T-helper 1 cell treated with Interleukin-12 subunit alpha and Interleukin-12 subunit beta and Interleukin-4 antibody, amounts not matched to agents 30 μg/mL and 1 μg/mL, for 36 hours (primary cell): ENCODE results near the gene MNX1.

Source experiments
- H3K27ac Mint-ChIP-seq: one replicate; pipeline ENCODE4 v1.8.0; 2021; ENCODE audit warnings: mild to moderate bottlenecking, mixed read lengths
- H3K27me3 Mint-ChIP-seq: one replicate; pipeline ENCODE4 v1.8.0; 2021; ENCODE audit warnings: low read depth, mixed read lengths
- H3K36me3 Mint-ChIP-seq: one replicate; pipeline ENCODE4 v1.8.0; 2021; ENCODE audit warnings: low read depth, mixed read lengths
- H3K4me1 Mint-ChIP-seq: one replicate; pipeline ENCODE4 v1.8.0; 2021; ENCODE audit warnings: low read depth, mixed read lengths
- H3K4me3 Mint-ChIP-seq: one replicate; pipeline ENCODE4 v1.8.0; 2021; ENCODE audit warnings: mild to moderate bottlenecking, moderate library complexity, mixed read lengths
- H3K9me3 Mint-ChIP-seq: one replicate; pipeline ENCODE4 v1.8.0; 2021; ENCODE audit warnings: mixed read lengths

MNX1 gene

DNA sequence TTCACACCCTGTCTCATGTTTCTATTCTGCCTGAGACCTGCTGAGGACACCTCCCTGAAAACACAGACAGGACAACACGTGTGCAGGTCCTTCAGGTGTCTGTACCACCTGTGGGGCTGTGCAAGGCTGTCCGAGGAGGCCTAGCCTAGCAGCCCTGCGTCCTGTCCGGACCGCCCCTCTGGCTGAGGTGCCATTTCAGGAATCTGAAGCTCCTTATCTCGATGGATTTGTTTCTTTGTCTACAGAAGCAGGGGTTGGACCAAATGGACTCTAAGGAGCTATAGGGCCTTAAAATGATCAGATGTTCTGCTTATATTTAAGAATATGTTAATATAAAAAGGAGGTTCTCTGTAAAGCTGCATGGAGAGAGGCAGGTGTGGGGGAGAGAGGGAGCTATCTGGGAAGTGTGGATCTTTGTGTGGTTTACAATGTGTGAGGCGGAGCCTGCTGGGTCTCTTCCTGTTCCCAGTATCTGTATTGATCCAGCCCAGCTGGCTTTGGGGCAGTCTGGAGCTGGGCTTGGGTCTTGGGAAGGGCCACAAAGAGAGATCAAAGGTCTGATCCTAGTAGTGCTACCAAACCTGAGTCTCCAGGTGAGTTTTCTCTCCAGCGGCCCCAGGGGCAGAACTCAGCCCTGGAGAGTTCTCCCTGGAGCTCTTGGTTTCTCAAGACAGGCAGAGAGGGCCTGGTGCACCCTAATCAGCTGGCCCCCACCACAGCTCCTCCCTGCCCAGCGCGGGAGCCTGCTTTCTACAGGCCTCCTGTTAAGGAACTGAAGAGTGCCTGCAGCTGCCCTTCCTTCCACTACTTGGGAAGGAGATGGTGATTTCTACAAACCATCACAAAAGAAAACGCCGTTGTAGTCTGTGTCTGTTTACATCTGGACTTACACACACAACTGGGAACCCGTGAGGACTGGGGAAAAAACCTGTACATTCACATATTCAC is 3.4 kb upstream of the MNX1 start:
- Mint-ChIP-seq H3K9me3 (no peaks in the 10 kb centered on the region), H3K27me3 (peaks cover 82% of the 10 kb centered on the region), H3K4me3 (no peak overlapping the region), H3K4me1 (peaks cover 16% of the 10 kb centered on the region), H3K36me3 (no peaks in the 10 kb centered on the region), H3K27ac (no peak overlapping the region)

GRCh38 chr7:157013101-157013500 is 2.6 kb upstream of the MNX1 start:
- no peak overlapping the region for H3K4me3 Mint-ChIP-seq
- no peak overlapping the region for H3K27ac Mint-ChIP-seq
- no peaks in the 10 kb centered on the region for H3K36me3 Mint-ChIP-seq
- H3K27me3 Mint-ChIP-seq = peaks cover 83% of the 10 kb centered on the region
- no peaks in the 10 kb centered on the region for H3K9me3 Mint-ChIP-seq
- peaks cover 16% of the 10 kb centered on the region for H3K4me1 Mint-ChIP-seq

GRCh38 chr7:157012113-157012547 is 1.7 kb upstream of the MNX1 start:
- Mint-ChIP-seq H3K4me3 (no peak overlapping the region), H3K36me3 (no peaks in the 10 kb centered on the region), H3K4me1 (peaks cover 16% of the 10 kb centered on the region), H3K27me3 (peaks cover 86% of the 10 kb centered on the region), H3K27ac (no peak overlapping the region), H3K9me3 (no peaks in the 10 kb centered on the region)

GRCh38 chr7:157011333-157012112 is 1.1 kb upstream of the MNX1 start:
- H3K4me1 Mint-ChIP-seq = peaks cover 13% of the 10 kb centered on the region
- peaks cover 86% of the 10 kb centered on the region for H3K27me3 Mint-ChIP-seq
- peak overlapping the region; percentile 0 for H3K27ac Mint-ChIP-seq
- H3K36me3 Mint-ChIP-seq = no peaks in the 10 kb centered on the region
- H3K9me3 Mint-ChIP-seq = no peaks in the 10 kb centered on the region
- H3K4me3 Mint-ChIP-seq = no peak overlapping the region

- H3K27ac Mint-ChIP-seq = no peak overlapping the region
- no peaks in the 10 kb centered on the region for H3K9me3 Mint-ChIP-seq
- H3K4me3 Mint-ChIP-seq = peak overlapping the region; percentile 31
- peaks cover 79% of the 10 kb centered on the region for H3K27me3 Mint-ChIP-seq
- no peaks in the 10 kb centered on the region for H3K36me3 Mint-ChIP-seq
- H3K4me1 Mint-ChIP-seq = peaks cover 6% of the 10 kb centered on the region
These were observed 480 bp downstream of the MNX1 start for GRCh38 chr7:157009778-157010587.

DNA sequence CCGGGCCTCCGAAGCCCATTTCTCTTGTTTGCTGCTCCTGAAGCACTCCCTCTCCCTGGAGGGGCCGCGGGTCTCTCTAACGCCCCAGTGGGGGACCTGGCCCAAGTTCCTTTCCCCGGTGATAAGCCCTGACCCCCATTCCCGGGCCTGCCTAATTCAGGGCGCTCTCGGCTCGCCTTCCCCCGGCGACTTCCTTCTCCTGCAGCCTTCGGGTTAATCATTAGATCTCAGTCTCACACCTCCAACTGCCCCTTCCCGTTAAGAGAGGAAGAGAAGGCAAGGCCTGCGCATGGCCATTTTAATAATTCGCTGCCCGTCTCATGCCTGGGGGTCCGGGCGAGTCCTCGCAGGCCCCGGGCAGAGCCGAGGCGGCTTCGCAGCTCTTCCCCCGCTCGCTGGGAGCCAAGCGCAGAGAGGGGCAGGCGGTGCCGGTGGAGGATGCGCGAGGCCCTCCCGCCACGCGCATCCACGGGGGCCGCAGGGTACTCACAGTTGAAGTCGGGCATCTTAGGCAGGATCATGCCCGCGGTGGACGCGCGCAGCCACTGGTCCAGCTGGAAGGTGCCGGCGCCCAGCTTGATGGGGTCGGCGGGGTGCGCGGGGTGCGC is 1.2 kb downstream of the MNX1 start:
- Mint-ChIP-seq H3K9me3 (no peaks in the 10 kb centered on the region), H3K4me1 (peaks cover 11% of the 10 kb centered on the region), H3K27me3 (peaks cover 80% of the 10 kb centered on the region), H3K4me3 (peak overlapping the region; percentile 31), H3K27ac (no peak overlapping the region), H3K36me3 (peaks cover 2% of the 10 kb centered on the region)

GRCh38 chr7:157008206-157009169 is 2.0 kb downstream of the MNX1 start:
- Mint-ChIP-seq H3K36me3 (peaks cover 2% of the 10 kb centered on the region), H3K4me1 (peaks cover 11% of the 10 kb centered on the region), H3K9me3 (no peaks in the 10 kb centered on the region), H3K4me3 (no peak overlapping the region), H3K27ac (no peak overlapping the region), H3K27me3 (peaks cover 80% of the 10 kb centered on the region)

- Mint-ChIP-seq H3K9me3 (no peaks in the 10 kb centered on the region), H3K27me3 (peaks cover 77% of the 10 kb centered on the region), H3K4me3 (no peak overlapping the region)
These were observed 2.9 kb downstream of the MNX1 start for GRCh38 chr7:157007470-157008066.

DNA sequence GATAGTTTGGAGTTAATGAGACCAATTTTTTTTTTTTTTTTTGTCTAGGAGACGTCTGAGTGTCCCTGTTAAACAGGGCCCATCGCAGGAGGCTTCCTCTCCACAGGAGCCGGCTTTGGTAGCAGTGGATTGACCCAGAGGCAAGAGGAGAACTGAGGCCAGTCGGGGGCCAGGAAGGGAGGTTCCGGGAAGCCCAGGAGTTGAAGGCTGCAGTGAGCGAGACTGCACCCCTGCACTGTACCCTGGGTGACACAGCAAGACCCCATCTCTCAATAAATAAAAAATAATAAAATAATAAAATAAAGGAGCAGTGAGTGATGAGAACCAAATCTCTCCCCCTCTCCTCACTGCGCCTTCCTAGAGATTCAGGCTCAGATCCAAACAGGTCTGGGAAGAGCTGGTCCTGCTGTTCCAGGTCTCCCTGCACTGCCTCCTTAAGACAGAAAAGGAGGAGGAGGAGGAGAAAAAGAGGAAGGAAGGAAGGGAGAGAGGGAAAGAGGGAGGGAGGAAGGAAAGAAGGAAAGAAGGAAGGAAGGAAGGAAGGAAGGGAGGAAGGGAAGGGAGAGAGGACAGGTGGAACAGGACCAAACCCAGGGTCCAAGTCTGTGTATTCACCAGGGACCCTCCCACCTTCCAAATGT is 3.5 kb downstream of the MNX1 start:
- peaks cover 76% of the 10 kb centered on the region for H3K27me3 Mint-ChIP-seq
- peaks cover 11% of the 10 kb centered on the region for H3K4me1 Mint-ChIP-seq

More at GRCh38 chr7:157007470-157008066, 2.9 kb downstream of the MNX1 start:
- Mint-ChIP-seq H3K4me1 (peaks cover 11% of the 10 kb centered on the region), H3K27ac (no peak overlapping the region), H3K36me3 (peaks cover 2% of the 10 kb centered on the region)

DNA sequence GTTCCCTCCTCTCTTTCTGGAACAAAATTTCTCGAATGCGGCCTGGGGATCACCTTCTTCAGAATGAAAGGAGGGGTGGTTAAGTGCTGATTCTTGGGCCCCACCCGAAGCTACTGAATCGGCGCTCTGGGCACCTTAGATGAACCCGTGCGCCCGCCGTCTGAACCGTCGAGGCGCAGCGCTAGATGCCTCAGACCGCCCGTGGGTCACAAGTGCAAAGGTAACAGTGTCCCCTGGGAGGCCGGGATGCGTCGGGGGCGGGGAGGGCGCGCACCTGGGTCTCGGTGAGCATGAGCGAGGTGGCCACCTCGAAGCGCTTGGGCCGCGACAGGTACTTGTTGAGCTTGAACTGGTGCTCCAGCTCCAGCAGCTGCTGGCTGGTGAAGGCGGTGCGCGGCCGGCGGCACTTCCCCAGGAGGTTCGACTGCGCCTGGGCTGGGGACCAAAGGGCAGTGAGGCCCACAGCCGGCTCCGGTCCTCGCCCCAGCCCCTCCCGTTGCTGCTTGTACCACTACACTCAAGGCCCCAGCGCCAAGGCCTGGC is 4.2 kb downstream of the MNX1 start:
- peaks cover 6% of the 10 kb centered on the region for H3K36me3 Mint-ChIP-seq
- peaks cover 76% of the 10 kb centered on the region for H3K27me3 Mint-ChIP-seq
- H3K4me1 Mint-ChIP-seq = peaks cover 8% of the 10 kb centered on the region
- no peak overlapping the region for H3K4me3 Mint-ChIP-seq
- H3K9me3 Mint-ChIP-seq = no peaks in the 10 kb centered on the region
- no peak overlapping the region for H3K27ac Mint-ChIP-seq

More for the DNA sequence above, 3.5 kb downstream of the MNX1 start:
- Mint-ChIP-seq H3K36me3 (peaks cover 4% of the 10 kb centered on the region), H3K27ac (no peak overlapping the region), H3K9me3 (no peaks in the 10 kb centered on the region), H3K4me3 (no peak overlapping the region)

- Mint-ChIP-seq H3K27ac (no peak overlapping the region), H3K27me3 (peaks cover 79% of the 10 kb centered on the region), H3K36me3 (peaks cover 6% of the 10 kb centered on the region), H3K9me3 (no peaks in the 10 kb centered on the region), H3K4me1 (peaks cover 9% of the 10 kb centered on the region), H3K4me3 (no peak overlapping the region)
These were observed 4.8 kb downstream of the MNX1 start for GRCh38 chr7:157005456-157006204.
